GM12874 (cell line): Measurements from ENCODE around the gene GAL3ST1.

Experiments used
- CTCF ChIP-seq: IDR thresholded peaks from 2 replicates; pipeline ENCODE4 v1.5.1; 2011; ENCODE audit warnings: low read depth, mild to moderate bottlenecking, control low read depth, low read length, moderate library complexity; ENCODE audit not compliant: insufficient read depth

Gene GAL3ST1

GRCh38 chr22:30610299-30610698, 35.8 kb upstream of the GAL3ST1 start:
- no peak for TF ChIP-seq CTCF

GRCh38 chr22:30609260-30610185, 35.1 kb upstream of the GAL3ST1 start:
- no peak for TF ChIP-seq CTCF

- TF ChIP-seq CTCF: no peak
Observed at GRCh38 chr22:30607939-30608338, 33.5 kb upstream of the GAL3ST1 start.

GRCh38 chr22:30607300-30607930, 33.0 kb upstream of the GAL3ST1 start:
- TF ChIP-seq CTCF: no peak

- no peak for TF ChIP-seq CTCF
Observed at GRCh38 chr22:30606455-30607299, 32.2 kb upstream of the GAL3ST1 start, which contains the start of gene TCN2. Gene TCN2, plus strand, starts transcription at chr22:30607174. Its CDS starts 158 bp downstream, at chr22:30607332.

GRCh38 chr22:30605449-30606110, 31.1 kb upstream of the GAL3ST1 start:
- peak; percentile 78 for TF ChIP-seq CTCF
